Measurements from ENCODE around the gene LILRB5.
"Not testable (repeated sequence)": the region's sequence is repeated elsewhere in the genome, so short reads cannot be mapped to it uniquely, and the experiment has no call there.

The LILRB5 gene

DNA sequence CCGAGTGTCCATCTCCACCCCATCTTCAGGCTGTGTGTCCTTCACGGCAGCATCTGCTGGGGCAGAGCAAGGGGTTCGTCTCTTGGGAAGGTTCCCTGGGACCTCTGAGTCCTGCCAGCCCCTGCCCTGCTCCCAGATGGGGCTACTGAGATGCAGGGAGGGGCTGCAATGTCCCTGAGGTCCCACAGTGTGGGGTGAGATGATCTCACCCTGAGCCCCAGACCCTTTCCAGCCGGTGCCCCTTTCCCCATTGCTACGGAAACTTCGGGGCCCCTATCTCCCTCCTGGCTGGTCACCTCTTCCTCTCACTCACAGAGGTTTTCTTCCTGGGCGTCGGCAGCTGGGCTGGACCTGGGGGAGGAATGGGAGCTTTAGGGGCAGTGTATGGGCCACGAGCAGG lies 18.9 kb upstream of the LILRB5 start:
- DNase-seq: no peak

DNA sequence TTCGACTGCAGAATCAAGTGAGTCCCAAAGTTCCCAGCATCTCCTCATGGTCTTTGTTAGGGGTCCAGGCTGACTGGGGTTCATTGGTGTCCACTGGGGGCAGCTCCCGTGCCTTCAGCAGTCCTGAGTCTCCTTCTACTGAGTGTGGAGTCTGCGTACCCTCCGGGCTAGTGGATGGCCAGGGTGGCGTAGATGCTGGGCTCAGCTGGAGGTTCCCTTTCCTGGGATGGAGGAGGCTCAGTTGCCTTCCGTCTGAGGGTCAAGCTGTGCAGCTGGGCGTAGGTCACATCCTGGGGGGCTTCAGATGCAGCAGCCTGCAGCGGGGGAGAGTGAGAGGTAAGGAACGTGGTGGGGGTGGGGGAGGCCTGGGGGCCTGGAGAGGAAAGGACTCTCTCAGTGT lies 17.4 kb upstream of the LILRB5 start:
- not testable (repeated sequence) for DNase-seq

DNA sequence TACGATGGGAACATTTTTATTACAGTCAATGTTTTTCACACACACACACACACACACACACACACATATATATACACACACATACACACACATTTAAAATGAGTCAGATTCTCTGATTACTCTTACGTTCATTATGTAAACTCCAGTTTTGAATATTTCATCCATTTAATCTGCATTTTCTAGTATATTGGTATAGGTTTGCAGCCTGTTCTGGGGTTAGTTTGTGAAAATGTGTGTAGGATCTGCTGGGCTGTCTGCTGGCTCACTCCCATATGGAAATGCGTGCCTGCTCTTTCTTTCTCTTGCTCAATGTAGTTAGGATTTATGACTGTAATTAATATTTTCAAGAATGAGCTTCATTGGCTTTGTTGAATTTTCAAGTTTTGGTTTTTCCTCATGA lies 16.7 kb upstream of the LILRB5 start:
- DNase-seq: no peak

DNA sequence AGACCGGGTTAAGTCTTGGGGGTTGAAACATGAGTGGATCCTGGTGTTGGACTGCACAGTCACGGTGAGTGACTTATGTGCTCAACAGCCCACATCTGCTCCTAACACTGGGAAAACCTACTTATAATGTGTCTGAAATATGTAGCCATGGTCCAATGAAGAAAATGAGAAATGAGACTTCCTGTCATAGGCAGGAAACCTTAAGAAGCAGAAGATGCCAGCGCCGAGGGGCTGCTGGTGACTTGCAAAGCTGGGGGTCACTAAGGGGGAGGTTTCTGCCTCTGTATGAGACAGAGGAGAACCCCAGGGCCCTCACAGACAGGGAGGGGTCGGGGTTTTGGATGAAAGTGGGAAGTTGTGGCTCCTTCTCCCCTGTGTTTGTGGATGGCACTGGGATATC lies 15.1 kb upstream of the LILRB5 start:
- DNase-seq: not testable (repeated sequence)

DNA sequence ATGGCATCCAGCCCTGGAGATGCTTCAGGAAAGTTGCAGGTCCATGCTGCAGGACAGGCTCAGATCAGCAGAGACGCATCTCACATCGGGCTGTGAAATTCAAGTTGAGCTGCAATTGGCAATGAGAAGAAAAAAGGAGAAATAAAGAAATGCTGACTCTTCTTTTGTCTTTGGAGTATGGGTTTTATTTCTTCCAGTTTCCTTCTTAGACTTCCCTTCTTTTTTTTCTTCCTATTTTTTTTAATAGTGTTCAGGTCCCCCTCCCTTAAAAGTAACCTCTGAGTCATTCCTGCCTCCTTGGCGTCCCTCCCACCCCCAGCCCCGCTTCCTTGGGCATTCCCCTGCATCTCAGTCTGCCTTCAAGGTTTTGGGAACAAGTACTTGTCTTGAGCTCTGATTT lies 14.5 kb upstream of the LILRB5 start:
- DNase-seq: not testable (repeated sequence)

DNA sequence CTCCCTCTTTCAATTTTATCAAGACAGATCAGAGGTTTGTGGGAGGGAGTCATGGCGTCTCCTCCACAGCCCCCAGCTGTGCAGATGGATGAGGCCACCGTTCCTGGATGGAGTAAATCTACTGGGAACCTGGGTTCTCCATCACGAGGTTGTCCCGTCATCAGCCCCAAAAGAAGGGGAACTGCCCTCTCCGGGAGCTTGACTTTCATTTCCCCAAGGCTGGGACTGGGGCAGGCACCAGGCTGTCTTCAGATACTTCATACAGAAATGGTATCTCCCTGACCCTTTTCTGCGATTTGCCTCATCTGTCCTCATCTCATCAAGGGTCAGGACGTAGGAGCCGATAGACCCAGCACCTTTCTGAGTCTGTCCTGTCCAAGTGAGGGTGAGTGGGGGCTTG lies 14.0 kb upstream of the LILRB5 start:
- DNase-seq: peak in 7 of 14 donors; percentile 7 to 59 (median 20)

DNA sequence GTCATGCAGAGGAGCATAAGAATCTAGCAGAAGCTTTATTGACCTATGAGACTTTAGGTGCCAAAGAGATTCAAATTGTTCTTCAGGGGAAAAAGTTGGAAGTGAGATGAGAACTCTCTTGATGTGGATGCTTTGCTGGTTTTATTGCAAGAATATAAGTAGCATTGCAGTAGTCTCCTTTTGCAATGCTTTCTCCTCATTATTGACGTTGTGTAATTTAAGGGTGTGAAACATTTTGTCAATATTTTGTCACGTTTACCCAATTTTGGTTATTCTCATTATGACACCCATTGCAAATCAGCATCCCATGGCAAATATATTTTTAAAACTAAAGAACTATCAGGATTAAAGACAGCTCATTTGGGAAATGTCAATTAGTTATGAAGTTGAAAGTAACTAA lies 11.9 kb upstream of the LILRB5 start:
- no peak for DNase-seq

DNA sequence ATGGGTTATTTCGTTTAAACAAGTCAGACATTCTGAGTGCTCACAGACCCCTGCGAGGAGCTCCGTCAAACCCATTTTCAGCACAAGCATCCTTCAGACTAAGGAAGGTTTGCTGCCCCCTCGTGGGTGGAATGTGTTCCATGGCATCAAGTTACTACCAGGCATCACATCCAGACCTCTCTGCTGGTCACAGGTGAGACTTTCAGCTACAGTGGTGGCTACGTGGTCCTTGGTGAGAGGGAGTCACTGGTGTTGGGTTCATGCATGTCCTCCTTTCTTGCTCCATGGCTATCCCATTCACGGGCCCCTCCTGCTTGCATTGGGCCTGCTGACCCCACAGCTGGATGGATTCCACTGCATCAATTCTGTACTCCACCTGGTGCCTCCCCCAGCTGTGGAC lies 9.1 kb upstream of the LILRB5 start:
- DNase-seq: peak in 7 of 14 donors; percentile 12 to 30 (median 16)

DNA sequence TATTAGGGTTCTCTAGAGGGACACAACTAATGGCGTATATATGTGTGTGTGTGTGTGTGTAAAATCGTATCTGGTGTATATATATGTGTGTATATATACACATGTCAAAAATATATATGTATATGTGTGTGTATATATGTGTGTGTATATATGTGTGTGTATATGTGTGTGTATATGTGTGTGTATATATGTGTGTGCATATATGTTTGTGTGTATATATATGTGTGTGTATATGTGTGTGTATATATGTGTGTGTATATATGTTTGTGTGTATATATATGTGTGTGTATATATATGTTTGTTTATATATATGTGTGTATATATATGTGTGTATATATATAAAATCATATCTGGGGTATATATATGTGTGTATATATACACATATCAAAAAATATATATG lies 5.4 kb upstream of the LILRB5 start:
- DNase-seq: no peak

DNA sequence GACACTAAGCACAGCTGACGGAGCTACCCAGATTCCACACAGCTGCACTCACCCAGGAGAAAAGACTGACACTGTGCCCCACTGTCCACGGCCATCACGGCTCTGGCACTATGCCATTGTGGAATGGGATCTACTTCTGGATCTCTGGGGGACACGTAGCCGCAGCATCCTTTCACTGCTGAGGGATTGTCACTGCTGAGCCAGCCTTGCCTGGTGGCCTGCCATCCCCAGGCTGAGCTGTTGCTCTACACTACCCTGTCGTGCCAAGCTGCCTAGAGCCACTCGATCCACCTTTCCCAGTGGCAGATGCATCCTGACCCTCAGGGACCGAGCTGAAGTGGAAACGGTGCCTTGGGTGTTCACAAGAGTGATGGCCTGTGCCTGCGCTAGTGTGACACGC lies 5.0 kb upstream of the LILRB5 start:
- DNase-seq: no peak

DNA sequence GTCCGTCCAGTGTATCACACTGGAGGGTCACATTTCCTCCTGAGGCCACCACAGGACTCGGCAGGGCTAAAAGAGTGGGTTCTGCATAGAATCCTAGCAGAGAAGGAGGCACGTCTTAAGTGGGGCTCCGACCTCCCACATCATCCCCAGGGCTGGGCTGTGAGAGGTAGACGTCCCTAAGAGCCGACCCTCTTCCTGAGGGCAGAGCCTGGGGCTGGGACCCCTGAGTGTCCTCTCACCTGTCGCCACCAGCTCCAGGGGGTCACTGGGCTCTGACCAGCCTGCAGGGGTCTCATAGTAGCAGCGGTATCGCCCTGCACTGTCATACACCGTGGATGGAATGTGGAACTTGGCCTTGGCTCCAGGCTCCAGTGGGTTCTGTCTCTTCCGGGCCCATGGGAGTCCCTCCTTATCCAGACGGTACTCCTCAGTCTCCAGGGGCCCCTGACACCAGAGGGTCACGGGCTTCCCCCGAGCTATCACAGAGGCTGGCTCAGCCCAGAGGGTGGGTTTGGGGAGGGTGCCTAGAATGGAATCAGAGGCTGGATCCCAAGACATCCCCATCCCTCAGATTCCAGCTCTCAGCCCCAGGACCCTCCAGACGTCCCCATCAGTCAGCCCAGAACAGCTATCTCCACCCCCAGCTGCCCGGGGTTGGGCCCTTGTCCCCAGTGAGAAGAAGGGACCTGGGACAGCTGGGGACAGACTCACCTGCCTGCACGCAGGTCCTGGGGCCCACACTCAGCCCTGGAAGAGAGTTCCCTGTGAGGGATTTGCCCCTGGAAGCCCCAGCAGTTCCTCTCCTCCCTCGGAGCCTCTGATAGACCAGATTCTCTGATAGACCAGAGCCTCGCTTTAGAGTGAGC lies 590 bp downstream of the LILRB5 start:
- DNase-seq: no peak

DNA sequence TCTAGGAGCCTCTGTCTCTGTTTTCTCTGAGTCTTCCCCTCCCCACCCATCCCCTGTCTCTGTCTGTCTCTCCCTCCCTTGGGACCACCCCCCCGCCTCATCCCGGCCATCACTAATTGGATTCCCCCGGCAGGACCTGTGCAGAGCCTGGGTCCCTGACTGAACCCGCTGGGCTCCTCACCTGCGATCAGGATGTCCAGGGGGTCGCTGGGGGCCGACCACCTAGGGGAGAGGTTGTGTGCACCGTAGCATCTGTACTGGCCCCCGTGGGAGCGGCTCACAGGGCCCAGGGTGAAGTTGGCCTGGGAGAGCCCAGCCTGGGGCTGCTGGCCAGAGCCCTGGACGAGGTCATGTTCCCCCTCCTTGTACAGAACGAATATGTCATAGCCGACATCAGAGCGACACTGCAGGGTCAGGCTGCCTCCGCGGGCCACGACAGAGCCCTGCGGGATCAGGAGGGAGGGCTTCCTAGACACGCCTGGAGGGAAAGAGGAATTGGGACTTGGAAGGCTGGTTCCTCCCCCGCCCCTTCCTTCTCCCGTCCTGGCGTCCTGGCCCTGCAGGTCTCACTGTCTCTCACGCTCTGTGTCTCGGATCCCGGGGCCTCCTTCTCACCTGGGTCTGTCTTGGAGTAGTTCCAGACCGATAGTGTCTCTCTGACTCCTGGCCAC lies 1.8 kb downstream of the LILRB5 start:
- DNase-seq: no peak

DNA sequence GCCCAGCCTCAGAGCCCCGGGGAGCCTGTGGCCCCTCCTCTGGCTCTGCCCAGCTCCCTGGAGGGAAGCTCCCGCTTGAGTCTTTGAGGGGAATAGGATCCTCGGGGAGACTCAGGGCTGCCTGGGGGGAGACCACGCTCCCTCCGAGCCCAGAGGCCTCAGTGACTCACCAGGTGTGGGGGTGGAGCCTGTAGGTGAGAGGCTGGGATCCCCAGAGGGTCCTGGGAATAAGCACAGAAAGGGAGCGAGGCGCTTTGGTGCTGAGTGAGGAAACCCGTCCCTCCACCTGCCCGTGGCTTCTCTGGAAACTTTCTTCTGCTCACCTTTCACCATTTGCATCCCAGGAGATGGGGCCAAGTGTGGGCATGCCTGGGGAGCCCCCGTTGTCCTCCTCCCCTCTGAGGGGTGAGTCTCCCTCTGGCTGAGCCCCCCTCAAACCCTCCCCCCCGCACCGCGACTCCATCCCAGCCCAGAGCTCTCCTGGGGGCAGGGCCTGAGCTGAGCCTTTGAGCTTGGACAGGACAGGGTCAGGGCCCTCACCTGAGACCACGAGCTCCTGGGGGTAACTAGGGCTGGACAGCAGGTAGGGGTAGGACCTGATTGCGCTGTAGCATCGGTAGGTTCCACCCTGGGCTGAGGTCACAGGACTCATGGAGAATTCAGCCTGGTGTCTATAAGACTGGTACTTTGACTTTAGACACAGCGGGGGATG lies 2.7 kb downstream of the LILRB5 start:
- DNase-seq: no peak

DNA sequence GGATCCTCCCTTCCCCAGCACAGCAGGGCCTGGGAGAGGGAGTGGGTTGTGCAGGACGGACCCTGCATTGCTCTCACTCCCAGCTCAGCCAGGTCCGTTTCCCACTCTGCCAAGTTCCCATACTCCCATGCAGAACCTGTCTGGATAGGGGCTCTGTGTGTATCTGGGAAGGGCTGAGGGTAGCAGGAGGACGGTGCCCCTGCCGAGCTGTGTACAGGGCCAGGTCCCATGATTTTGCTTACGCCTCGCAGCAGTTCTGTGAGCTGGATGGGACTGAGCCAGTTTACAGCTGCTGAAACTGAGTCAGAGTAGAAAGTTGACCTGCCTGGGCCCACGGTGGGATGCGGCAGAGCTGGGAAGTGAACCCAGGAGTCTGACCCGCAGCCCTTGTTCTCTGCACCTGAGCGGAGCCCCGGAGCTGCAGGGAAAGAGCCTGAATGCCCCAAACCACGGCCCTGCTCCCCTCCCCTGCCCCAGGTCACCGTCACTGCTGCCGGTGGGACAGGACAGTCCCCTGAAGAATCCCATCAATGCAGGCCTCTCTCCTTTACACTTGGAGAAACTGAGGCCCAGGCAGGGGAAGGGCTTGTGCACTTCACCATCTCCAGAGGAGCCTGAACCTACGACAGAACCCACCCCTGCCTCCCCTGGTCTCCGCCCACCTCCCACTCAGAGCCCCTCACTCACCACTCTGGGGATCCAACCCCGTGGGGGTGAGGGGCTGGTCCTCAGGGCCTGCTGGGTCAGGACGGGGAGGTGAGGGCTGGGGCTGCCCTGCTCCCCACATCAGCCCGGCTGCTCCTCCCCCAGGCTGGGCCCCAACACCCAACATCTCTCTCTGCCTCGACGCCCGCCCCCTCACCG lies 3.5 kb downstream of the LILRB5 start:
- no peak for DNase-seq

DNA sequence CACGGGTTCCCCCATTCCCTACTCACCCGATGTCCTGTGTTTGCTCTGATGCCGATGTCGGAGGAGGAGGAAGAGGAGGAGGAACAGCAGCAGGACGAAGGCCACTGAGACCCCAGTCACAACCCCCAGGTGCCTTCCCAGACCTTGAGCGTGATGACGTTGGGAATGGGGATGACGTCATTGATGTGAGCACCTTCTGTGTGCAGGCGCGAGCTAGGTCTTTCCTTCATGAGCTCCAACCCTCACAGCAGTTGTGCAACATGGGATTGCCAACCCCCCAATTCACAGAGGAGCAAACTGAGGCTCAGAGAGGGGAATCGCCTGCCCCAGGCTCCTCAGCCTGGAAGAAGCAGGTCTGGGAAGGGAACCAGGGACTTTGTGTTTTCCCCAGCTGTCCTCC lies 4.2 kb downstream of the LILRB5 start:
- DNase-seq: no peak

DNA sequence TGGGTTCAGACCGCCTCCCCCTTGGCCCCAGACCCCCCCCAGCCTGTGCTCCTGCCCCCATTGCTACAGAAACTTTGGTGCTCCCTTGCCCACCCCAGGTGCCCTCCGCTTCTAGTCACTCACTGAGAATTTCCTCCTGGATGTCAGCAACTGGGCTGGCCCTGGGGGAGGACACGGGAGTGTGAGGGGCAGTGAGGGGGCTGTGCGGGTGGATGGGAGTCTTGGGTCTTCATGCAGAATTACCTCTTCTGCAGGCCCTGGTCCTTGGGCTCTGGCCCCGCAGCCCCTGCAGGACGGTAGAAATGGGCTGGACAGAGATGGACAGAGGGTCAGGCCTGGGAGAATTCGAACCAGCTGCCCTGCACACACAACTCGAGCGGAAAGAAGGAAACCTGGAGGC lies 4.8 kb downstream of the LILRB5 start:
- DNase-seq: no peak

DNA sequence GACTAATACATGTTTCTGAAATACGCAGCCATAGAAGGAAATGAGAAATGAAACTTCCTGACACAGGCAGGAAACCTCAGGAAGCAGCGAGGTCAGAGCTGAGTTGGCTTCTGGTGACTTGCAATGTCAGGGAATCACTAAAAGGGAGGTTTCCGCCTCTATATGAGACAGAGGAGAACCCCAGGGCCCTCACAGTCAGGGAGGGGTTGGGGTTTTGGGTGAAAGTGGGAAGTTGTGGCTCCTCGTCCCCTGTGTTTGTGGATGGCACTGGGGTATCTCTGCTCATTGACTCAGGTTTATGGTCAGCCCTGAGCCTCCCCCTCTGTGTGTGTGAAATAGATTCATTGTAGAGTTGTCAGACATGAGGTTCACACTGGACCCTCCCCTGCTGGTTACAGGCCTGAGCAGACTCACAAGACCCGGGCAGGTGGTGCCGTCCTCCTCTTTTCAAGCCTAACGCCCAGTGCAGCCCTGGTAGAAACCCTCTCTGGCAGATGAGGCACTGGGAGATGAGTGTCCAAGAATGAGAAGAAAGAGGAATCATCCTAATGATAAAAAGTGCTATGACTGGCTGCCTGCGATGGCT lies 9.0 kb downstream of the LILRB5 start:
- peak in 8 of 14 donors; percentile 7 to 48 (median 24) for DNase-seq

DNA sequence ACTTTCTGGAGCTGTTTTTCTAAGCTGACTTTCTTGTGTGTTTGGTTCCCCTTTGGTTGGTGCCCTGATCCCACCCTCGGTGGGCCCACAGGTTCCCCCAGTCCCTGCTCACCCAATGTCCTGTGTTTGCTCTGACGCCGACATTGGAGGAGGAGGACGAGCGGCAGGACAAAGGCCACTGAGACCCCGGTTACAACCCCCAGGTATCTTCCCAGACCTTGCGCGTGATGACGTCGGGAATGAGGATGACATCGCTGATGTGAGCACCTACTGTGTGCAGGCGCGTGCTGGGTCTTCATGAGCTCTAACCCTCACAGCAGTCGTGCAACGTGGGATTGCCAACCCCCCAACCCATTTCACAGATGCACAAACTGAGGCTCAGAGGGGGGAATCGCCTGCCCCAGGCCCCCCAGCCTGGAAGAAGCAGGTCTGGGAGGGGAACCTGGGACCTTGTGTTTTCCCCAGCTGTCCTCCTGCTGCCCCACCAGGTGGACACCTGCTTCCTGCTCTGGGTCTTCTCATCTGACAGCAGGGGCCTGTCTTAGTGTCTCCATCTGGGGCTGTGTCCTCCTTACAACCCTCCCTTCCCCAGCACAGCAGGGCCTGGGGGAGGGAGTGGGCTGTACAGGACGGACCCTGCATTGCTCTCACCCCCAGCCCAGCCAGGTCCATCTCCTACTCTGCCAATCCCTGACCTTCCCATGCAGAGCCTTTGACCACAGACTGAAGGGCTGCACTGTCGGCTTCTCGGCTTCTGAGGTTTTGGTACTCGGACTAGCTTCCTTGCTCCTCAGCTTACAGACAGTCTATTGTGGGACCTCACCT lies 9.8 kb downstream of the LILRB5 start:
- DNase-seq: no peak

DNA sequence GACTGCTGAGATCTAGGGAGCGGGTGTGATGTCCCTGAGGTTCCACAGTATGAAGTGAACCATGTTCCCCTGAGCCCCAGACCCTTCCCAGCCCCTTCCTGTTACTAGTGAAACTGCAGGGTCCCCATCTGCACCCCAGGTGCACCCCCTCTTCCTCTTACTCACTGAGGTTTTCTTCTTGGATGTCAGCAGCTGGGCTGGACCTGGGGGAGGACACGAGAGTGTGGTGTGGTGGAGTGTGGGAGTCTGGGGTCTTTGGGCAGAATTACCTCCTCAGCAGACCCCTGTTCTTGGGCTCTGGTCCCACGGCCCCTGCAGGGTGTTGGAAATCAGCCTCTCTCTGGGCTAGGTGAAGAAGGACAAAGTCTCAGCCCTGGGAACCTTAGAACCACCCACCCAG lies 11.1 kb downstream of the LILRB5 start:
- DNase-seq: no peak

DNA sequence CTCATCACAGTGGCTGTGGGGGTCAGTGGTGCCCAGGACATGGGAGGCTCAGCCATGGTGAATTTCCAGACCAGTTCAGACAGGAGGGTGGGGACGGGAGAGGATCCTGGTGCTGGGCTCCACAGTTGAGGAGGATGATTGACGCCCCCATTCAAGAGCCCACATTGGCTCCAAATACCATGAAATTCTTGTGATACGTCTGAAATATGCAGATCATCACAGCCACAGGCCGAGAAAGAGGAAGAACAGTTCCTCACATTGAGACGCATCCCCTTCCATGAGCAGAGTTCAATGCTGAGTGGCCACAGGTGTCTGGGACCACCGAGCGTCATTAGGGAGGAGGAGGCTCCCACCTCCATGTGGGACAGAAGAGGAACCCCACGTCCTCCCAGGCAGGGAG lies 13.3 kb downstream of the LILRB5 start:
- not testable (repeated sequence) for DNase-seq

DNA sequence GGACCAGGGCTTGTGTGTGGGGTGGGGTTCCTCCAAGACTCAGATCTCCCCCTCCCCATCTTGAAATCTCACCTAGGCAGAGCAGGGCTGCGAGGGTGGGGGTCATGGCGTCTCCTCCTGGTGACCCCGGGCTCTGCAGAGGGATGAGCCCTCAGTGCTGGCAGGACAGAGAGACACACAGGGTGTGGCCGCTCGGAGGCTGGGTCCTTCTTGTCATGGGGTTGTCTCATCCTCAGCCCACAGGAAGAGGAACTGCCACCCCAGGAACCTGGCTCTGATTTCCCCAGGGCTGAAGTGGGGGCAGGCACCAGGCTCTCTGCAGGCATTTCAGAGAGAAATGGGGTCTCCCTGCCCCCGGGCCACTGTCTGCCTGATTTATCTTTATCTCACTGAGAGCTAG lies 14.4 kb downstream of the LILRB5 start, which contains the start of gene LILRA6:
TSS of gene LILRA6 (minus strand) at position 145 of the 400 bp plus-strand sequence.
- DNase-seq: not testable (repeated sequence)

Measured in C1 segment of cervical spinal cord (tissue), 14 donors.